Ovary (tissue), 3 donors: ENCODE data around the gene C9.

Source experiments
- EP300 ChIP-seq: sonication (generic); formaldehyde crosslinking; IDR thresholded peaks from one replicate; pipeline ENCODE4 v1.6.1; 2017; ENCODE audit warnings: antibody characterized with exemption
- POLR2A ChIP-seq: fragments of 450-650 bp; IDR thresholded peaks from one replicate; pipeline ENCODE4 v1.6.1; 2017; ENCODE audit warnings: antibody characterized with exemption, mild to moderate bottlenecking, moderate library complexity
- TF ChIP-seq, protein P1 (sequence below), 3 donors: fragments of 450-650 bp in 2 of 3; fragments of 200-600 bp in 1 of 3; IDR thresholded peaks; one replicate each; pipeline versions ENCODE4 v1.5.1 to v1.8.0; 2016 to 2022; ENCODE audit warnings: antibody characterized with exemption in 3 of 3, mild to moderate bottlenecking in 1 of 3
- donor health status: DM: no; HTN: no; CAD: no.

GRCh38 chr5:39264528-39264927, 99.8 kb downstream of the C9 start:
- TF ChIP-seq POLR2A = no peak
- TF ChIP-seq, protein P1, sequence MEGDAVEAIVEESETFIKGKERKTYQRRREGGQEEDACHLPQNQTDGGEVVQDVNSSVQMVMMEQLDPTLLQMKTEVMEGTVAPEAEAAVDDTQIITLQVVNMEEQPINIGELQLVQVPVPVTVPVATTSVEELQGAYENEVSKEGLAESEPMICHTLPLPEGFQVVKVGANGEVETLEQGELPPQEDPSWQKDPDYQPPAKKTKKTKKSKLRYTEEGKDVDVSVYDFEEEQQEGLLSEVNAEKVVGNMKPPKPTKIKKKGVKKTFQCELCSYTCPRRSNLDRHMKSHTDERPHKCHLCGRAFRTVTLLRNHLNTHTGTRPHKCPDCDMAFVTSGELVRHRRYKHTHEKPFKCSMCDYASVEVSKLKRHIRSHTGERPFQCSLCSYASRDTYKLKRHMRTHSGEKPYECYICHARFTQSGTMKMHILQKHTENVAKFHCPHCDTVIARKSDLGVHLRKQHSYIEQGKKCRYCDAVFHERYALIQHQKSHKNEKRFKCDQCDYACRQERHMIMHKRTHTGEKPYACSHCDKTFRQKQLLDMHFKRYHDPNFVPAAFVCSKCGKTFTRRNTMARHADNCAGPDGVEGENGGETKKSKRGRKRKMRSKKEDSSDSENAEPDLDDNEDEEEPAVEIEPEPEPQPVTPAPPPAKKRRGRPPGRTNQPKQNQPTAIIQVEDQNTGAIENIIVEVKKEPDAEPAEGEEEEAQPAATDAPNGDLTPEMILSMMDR (IDR thresholded peaks at IDR 0.05) = no peak
- TF ChIP-seq EP300 = no peak
